ENCODE data around the gene ARHGEF1.

ARHGEF1 gene

GRCh38 chr19:41929536-41930071, 46.6 kb downstream of the ARHGEF1 start:
- DNase-seq (ENCODE audit: low spot score), result no peak
- no peak for TF ChIP-seq CTCF (IDR thresholded peaks at IDR 0.05; ENCODE audit: extremely low read depth, missing control alignments)

GRCh38 chr19:41930322-41930722, 47.3 kb downstream of the ARHGEF1 start:
- TF ChIP-seq CTCF (IDR thresholded peaks at IDR 0.05; ENCODE audit: extremely low read depth, missing control alignments), result no peak
- no peak for DNase-seq (ENCODE audit: low spot score)

- no peak for DNase-seq (ENCODE audit: low spot score)
- TF ChIP-seq CTCF (IDR thresholded peaks at IDR 0.05; ENCODE audit: extremely low read depth, missing control alignments), result no peak
Observed at GRCh38 chr19:41930926-41931592, 48.1 kb downstream of the ARHGEF1 start.

- TF ChIP-seq CTCF (IDR thresholded peaks at IDR 0.05; ENCODE audit: extremely low read depth, missing control alignments), result no peak
- no peak for DNase-seq (ENCODE audit: low spot score)
Observed at GRCh38 chr19:41932259-41932719, 49.3 kb downstream of the ARHGEF1 start.

GRCh38 chr19:41932720-41933332, 49.8 kb downstream of the ARHGEF1 start:
- no peak for TF ChIP-seq CTCF (IDR thresholded peaks at IDR 0.05; ENCODE audit: extremely low read depth, missing control alignments)
- DNase-seq (ENCODE audit: low spot score), result no peak

- TF ChIP-seq CTCF (IDR thresholded peaks at IDR 0.05; ENCODE audit: extremely low read depth, missing control alignments), result no peak
- no peak for DNase-seq (ENCODE audit: low spot score)
Observed at GRCh38 chr19:41933693-41934426, 50.9 kb downstream of the ARHGEF1 start.
